HepG2 (cell line): ENCODE measurements around the gene BTBD19. TPM values are rescaled to one million over a fixed set of nuclear protein-coding genes. Genes with fewer than 3 reads are reported as not detected.

Source experiments
- BORCS8-MEF2B ChIP-seq: sonication (generic); formaldehyde crosslinking; IDR thresholded peaks from 2 replicates; pipeline ENCODE4 v1.8.0; 2022; ENCODE audit warnings: mild to moderate bottlenecking, missing genetic modification reagents
- CBX1 ChIP-seq: IDR thresholded peaks from one replicate; pipeline ENCODE4 v1.6.1; 2016; ENCODE audit warnings: antibody characterized with exemption, low read depth
- DDIT3 ChIP-seq: sonication (generic); formaldehyde crosslinking; IDR thresholded peaks from 2 replicates; pipeline ENCODE4 v1.4.0; 2020; ENCODE audit warnings: mild to moderate bottlenecking, missing genetic modification reagents
- EEA1 ChIP-seq: sonication (generic); formaldehyde crosslinking; IDR thresholded peaks from 2 replicates; pipeline ENCODE4 v1.5.1; 2020; ENCODE audit warnings: mild to moderate bottlenecking, missing genetic modification reagents, borderline replicate concordance
- GMEB2 ChIP-seq: IDR thresholded peaks from 2 replicates; pipeline ENCODE4 v1.6.1; 2016; ENCODE audit warnings: missing biosample characterization, missing genetic modification reagents, low read depth
- HDAC2 ChIP-seq: sonication (generic); formaldehyde crosslinking; IDR thresholded peaks from 2 replicates; pipeline ENCODE4 v1.4.0; 2020; ENCODE audit warnings: missing genetic modification reagents
- HHEX ChIP-seq: IDR thresholded peaks from 2 replicates; pipeline ENCODE4 v1.6.1; 2016; ENCODE audit warnings: control low read depth
- LCORL ChIP-seq, 2 experiments: fragments of 450-650 bp in 1 of 2; sonication (generic) in 1 of 2; formaldehyde crosslinking in 1 of 2; IDR thresholded peaks; 2 replicates each; pipeline versions ENCODE4 v1.5.0 to v1.6.1; 2017 to 2020; ENCODE audit warnings: antibody characterized with exemption in 1 of 2, missing genetic modification reagents in 1 of 2
- MIER2 ChIP-seq: IDR thresholded peaks from 2 replicates; pipeline ENCODE4 v1.6.1; 2016; ENCODE audit warnings: missing biosample characterization, missing genetic modification reagents
- NFATC3 ChIP-seq: sonication (generic); formaldehyde crosslinking; IDR thresholded peaks from 2 replicates; pipeline ENCODE4 v1.5.1; 2020; ENCODE audit warnings: mild to moderate bottlenecking, missing genetic modification reagents
- NFIB ChIP-seq: sonication (generic); formaldehyde crosslinking; IDR thresholded peaks from 2 replicates; pipeline ENCODE4 v1.9.0; 2021; ENCODE audit warnings: missing genetic modification reagents, mild to moderate bottlenecking, borderline replicate concordance
- PHF8 ChIP-seq: sonication (generic); formaldehyde crosslinking; IDR thresholded peaks from 2 replicates; pipeline ENCODE4 v1.5.0; 2020; ENCODE audit warnings: missing genetic modification reagents
- PRMT3 ChIP-seq: sonication (generic); formaldehyde crosslinking; IDR thresholded peaks from 2 replicates; pipeline ENCODE4 v1.8.1; 2022; ENCODE audit warnings: low read depth, mild to moderate bottlenecking, moderate library complexity, missing genetic modification reagents, borderline replicate concordance
- RAD21 ChIP-seq: fragments of 450-650 bp; formaldehyde crosslinking; IDR thresholded peaks from 2 replicates; pipeline ENCODE4 v1.5.0; 2020; ENCODE audit warnings: mild to moderate bottlenecking
- TBX2 ChIP-seq: sonication (generic); formaldehyde crosslinking; IDR thresholded peaks from 2 replicates; pipeline ENCODE4 v1.5.0; 2020; ENCODE audit warnings: missing genetic modification reagents, mild to moderate bottlenecking, borderline replicate concordance
- TERF1 ChIP-seq: sonication (generic); formaldehyde crosslinking; IDR thresholded peaks from 2 replicates; pipeline ENCODE4 v1.8.0; 2022; ENCODE audit warnings: mild to moderate bottlenecking, missing genetic modification reagents, moderate library complexity
- ZBTB20 ChIP-seq: sonication (generic); formaldehyde crosslinking; IDR thresholded peaks from 2 replicates; pipeline ENCODE4 v1.8.1; 2023; ENCODE audit warnings: missing genetic modification reagents, low read depth, mild to moderate bottlenecking, borderline replicate concordance
- ZBTB21 ChIP-seq: sonication (generic); formaldehyde crosslinking; IDR thresholded peaks from 2 replicates; pipeline ENCODE4 v1.4.0; 2020; ENCODE audit warnings: missing genetic modification reagents
- ZNF101 ChIP-seq: sonication (generic); formaldehyde crosslinking; IDR thresholded peaks from 2 replicates; pipeline ENCODE4 v1.4.0; 2020; ENCODE audit warnings: mild to moderate bottlenecking, low read depth, missing genetic modification reagents, borderline replicate concordance
- ZNF660 ChIP-seq: sonication (generic); formaldehyde crosslinking; IDR thresholded peaks from 2 replicates; pipeline ENCODE4 v1.5.1; 2020; ENCODE audit warnings: mild to moderate bottlenecking, low read depth, missing genetic modification reagents, borderline replicate concordance
- ZNF790 ChIP-seq: sonication (generic); formaldehyde crosslinking; IDR thresholded peaks from 2 replicates; pipeline ENCODE4 v1.8.0; 2022; ENCODE audit warnings: missing genetic modification reagents, mild to moderate bottlenecking, borderline replicate concordance
- ZSCAN31 ChIP-seq: sonication (generic); formaldehyde crosslinking; IDR thresholded peaks from 2 replicates; pipeline ENCODE4 v1.5.0; 2020; ENCODE audit warnings: low read depth, mild to moderate bottlenecking, missing genetic modification reagents
- polyA plus RNA-seq, 8 experiments: library from polyadenylated mRNA; depleted of rRNA in 3 of 8; stranded (reverse) in 7 of 8; unstranded in 1 of 8; fragments of >200 nt; fragmentation: Illumina TruSeq in 4 of 8; extraction: Trizol in 4 of 8; gene quantifications; 2 replicates each; pipeline versions ENCODE4 v1.2.1 to v1.2.3, GENCODE V29; 2011 to 2016; ENCODE audit warnings: low read depth in 4 of 8, missing spikeins in 1 of 8, mixed read lengths in 1 of 8; ENCODE audit not compliant: insufficient read depth in 1 of 8
- total RNA-seq, 5 experiments: library from RNA; depleted of rRNA; stranded (reverse); fragments of >200 nt; fragmentation: Illumina TruSeq; extraction: Trizol; gene quantifications; 2 replicates each; pipeline ENCODE4 v1.2.3, GENCODE V29; 2016; ENCODE audit warnings: low read depth in 1 of 5
- TF ChIP-seq, protein P1 (sequence below): sonication (generic); formaldehyde crosslinking; IDR thresholded peaks from 2 replicates; pipeline ENCODE4 v1.5.1; 2020; ENCODE audit warnings: mild to moderate bottlenecking, moderate library complexity, missing genetic modification reagents
- TF ChIP-seq, protein P2 (sequence below): sonication (generic); formaldehyde crosslinking; IDR thresholded peaks from 2 replicates; pipeline ENCODE4 v1.5.0; 2020; ENCODE audit warnings: missing genetic modification reagents

Gene BTBD19
- total and polyA plus RNA-seq, 2 of the 13 experiments (the other 11 are each of a cell fraction or from before 2014, with no cell fraction given) = 2.7 to 6.7 TPM

GRCh38 chr1:44784094-44785028, 24.0 kb upstream of the BTBD19 start (continued):
- no peak for TF ChIP-seq TERF1 (CRISPR knock-in tag)
- TF ChIP-seq NFATC3 (CRISPR knock-in tag) = no peak
- TF ChIP-seq, protein P1, sequence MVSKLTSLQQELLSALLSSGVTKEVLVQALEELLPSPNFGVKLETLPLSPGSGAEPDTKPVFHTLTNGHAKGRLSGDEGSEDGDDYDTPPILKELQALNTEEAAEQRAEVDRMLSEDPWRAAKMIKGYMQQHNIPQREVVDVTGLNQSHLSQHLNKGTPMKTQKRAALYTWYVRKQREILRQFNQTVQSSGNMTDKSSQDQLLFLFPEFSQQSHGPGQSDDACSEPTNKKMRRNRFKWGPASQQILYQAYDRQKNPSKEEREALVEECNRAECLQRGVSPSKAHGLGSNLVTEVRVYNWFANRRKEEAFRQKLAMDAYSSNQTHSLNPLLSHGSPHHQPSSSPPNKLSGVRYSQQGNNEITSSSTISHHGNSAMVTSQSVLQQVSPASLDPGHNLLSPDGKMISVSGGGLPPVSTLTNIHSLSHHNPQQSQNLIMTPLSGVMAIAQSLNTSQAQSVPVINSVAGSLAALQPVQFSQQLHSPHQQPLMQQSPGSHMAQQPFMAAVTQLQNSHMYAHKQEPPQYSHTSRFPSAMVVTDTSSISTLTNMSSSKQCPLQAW = no peak
- no peak for TF ChIP-seq EEA1 (CRISPR knock-in tag)
- TF ChIP-seq, protein P2, sequence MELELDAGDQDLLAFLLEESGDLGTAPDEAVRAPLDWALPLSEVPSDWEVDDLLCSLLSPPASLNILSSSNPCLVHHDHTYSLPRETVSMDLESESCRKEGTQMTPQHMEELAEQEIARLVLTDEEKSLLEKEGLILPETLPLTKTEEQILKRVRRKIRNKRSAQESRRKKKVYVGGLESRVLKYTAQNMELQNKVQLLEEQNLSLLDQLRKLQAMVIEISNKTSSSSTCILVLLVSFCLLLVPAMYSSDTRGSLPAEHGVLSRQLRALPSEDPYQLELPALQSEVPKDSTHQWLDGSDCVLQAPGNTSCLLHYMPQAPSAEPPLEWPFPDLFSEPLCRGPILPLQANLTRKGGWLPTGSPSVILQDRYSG = peak; percentile 46; the same call in 1 of the 2 replicates
- no peak; the same call in 1 of the 2 replicates for TF ChIP-seq GMEB2 (CRISPR knock-in tag)
- TF ChIP-seq ZNF660 = no peak
- no peak for TF ChIP-seq ZNF790 (CRISPR knock-in tag)
- no peak for TF ChIP-seq HHEX (CRISPR knock-in tag)
- 0 out of 2 replicates have a peak, but pooled peaks have one; percentile 51 for TF ChIP-seq PRMT3
- TF ChIP-seq CBX1 = no peak
- TF ChIP-seq MIER2 = no peak
- no peak for TF ChIP-seq ZNF101
- TF ChIP-seq TBX2 = no peak; the same call in 1 of the 2 replicates
- no peak for TF ChIP-seq LCORL (IDR thresholded peaks at IDR 0.05)
- peak; percentile 64; the same call in 1 of the 2 replicates for TF ChIP-seq LCORL (CRISPR knock-in tag; IDR thresholded peaks at IDR 0.05)
- TF ChIP-seq ZBTB20 = no peak
- peak; percentile 13 for TF ChIP-seq HDAC2
- no peak for TF ChIP-seq ZSCAN31 (CRISPR knock-in tag)
- no peak for TF ChIP-seq NFIB (CRISPR knock-in tag)
- TF ChIP-seq DDIT3 (CRISPR knock-in tag) = no peak
- TF ChIP-seq BORCS8-MEF2B (CRISPR knock-in tag) = peak; percentile 72
- no peak; the same call in 1 of the 2 replicates for TF ChIP-seq RAD21 (CRISPR knock-in tag)
- TF ChIP-seq ZBTB21 (CRISPR knock-in tag) = peak; percentile 30; the same call in 1 of the 2 replicates
- TF ChIP-seq PHF8 (CRISPR knock-in tag) = peak; percentile 84
